NCI-H187 treated with DMSO at 0.1 percent for 48 hours (cell line): ENCODE measurements around the gene USP10.
"Not testable (repeated sequence)": the region's sequence is repeated elsewhere in the genome, so short reads cannot be mapped to it uniquely, and the experiment has no call there.

Experiments used
- DNase-seq: peaks from one replicate; lab custom pipeline; 2025; lab: John Stamatoyannopoulos, UW

USP10 gene

DNA sequence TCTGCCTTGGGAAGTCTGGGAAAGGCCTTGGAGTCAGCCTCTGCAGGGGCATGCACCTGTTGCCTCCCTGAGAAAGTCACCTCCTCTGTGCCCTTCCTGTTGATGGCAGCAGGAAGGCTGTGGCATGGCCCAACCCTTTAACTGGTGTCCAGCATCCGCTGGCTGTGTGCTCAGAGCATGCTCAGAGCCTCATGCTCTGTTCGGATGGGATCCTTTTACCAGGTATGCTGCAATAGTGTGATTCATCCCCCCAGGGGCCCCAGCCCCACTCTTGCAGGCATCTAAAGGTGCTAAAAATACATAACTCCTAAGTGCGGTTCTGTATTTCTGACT, 26.6 kb upstream of the USP10 start:
- no peak for DNase-seq

DNA sequence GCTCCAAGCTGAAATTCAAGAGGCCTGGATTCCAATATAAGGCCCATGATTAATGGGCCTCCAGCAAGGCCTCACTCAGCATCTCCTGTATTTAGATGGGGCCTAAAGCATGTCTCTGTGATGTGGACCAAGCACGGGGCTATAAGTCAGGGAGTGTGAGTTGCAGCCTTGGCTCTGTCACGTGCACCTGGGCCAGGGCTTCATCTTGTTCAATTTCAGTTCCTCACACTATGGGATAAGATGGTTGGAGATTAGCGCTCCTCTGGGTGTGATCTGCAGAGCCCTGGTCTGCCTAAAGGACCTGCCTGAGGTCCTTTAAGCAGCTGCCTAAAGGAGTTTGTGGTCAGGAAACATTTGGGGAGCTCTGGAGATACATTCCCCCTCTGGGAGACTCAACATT, 26.2 kb upstream of the USP10 start:
- no peak for DNase-seq

DNA sequence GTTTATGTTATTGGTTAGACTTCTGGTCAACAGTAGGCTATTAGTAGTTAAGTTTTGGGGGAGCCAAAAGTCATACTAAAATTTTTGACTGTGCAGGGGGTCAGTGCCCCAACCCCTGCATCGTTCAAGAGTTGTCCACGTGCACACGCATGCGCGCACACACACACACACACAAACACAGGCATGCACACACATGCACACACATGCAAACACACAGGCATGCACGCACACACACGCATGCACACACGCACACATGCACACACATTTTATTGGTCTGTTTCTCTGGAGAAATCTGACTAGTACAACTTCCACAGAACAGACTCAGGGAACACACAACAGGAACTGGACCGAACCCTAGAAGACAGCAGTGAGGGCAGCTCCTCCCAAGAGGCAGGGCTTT, 24.4 kb upstream of the USP10 start:
- no peak for DNase-seq

DNA sequence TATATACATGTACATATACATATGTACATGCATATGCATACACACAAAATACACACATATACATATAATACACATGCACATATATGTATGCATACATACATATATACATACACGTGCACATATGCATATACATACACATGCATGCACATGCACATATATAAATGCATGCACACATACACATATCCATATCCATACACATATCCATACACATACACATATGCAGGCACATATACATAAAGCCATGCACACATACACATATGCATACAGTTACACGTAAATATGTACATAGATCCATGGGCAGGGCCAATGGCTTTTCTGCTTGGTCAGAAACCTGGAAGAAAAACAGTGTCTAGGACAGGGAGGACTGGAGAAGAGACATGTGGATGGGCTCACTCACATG, 23.9 kb upstream of the USP10 start:
- DNase-seq = no peak

DNA sequence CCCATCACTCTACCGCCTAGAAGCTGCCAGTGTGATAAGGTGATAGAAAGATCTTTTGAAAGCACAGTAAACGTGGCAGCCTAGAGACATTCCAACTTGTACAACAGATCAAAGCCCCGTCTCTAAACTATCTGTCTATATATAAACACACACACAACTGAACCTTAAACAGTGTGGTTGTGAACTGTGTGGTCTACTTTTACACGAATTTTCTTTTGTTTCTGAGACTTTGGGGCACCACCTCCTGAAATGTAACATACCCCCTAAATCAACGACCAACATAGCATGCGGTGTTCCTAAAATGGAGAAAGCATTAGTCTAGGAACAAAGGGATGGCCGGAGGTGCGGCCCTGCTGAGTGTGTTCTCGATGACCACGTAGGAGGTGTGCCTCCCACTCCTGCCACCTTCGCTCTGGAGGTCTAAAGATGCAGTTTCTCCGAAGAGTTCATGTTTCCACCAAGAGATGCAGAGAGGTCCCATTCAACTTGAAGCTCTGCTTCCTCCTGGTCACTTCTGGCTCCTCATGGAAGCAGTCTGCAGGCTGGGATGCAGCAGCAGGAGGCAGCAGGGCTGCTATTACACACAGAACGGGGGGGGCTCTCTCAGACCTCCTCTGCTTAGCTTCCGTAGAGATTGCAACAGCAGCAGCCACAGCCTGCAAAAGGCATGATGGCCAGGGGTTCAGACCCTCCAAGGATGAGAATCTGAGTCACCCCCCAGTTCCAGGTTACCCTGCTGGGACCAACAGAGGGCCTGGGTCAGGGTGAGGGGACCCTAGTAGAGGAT, 22.6 kb upstream of the USP10 start:
- DNase-seq = no peak

DNA sequence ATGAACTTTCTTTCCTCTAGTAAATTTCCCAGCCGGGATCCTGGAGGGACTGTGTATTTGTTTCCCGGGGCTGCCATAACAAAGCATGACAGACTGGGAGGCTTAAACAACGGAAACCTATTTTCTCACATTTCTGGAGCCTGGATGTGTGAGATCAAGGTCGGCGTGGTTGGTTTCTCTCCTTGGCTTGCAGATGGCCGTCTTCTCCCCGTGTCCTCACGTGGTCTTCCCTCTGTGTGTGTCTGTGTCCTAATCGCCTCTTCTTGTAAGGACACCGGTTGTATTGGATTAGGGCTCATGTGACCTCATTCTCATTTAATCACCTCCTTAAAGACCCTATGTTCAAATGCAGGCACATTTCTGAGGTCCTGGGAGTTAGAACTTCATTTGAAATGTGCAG, 22.0 kb upstream of the USP10 start:
- no peak for DNase-seq

DNA sequence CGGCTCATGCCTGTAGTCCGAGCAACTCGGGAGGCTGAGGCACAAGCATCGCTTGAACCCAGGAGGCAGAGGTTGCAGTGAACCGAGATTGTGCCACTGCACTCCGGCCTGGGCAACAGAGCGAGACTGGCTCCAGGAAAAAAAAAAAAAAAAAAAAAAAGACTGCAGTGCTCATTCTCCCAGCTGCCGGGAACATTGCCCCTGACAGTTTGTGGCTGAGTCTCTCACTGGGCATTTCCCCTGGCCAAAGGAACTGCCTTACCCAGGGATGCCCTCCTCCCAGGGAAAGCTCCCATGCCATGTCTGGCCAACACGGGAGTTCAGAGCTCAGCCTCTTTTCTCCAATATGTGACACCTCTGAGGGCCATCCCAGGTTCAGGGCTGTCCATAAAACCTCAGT, 21.3 kb upstream of the USP10 start:
- no peak for DNase-seq

DNA sequence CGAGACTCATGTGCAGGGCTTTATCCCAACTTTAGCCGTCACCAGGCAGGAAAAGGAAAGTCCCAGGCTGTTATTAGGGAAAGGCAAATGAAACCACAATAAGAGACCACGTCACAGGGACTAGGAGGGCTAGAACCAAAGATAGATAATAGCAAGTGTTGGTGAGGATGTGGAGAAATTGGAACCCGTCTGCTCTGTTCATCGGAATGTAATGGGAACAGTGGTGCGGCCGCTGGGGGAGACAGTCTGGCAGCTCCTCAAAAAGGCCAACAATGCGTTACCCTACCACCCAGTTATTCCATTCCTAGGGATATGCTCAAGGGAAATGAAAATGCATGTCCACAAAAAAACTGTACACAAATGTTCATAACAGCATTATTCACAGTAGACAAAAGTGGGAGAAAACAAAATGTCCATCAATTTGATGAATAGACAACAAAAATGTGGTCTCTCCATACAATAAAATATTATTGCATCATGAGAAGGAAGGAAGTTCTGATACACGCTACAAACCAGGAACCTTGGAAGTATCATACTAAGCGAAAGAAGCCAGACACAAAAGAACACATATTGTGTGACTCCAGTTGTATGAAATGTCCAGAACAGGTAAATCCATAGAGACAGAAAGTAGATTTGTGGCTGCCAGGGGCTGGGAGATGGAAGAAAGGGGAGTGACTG, 19.5 kb upstream of the USP10 start:
- DNase-seq = no peak

DNA sequence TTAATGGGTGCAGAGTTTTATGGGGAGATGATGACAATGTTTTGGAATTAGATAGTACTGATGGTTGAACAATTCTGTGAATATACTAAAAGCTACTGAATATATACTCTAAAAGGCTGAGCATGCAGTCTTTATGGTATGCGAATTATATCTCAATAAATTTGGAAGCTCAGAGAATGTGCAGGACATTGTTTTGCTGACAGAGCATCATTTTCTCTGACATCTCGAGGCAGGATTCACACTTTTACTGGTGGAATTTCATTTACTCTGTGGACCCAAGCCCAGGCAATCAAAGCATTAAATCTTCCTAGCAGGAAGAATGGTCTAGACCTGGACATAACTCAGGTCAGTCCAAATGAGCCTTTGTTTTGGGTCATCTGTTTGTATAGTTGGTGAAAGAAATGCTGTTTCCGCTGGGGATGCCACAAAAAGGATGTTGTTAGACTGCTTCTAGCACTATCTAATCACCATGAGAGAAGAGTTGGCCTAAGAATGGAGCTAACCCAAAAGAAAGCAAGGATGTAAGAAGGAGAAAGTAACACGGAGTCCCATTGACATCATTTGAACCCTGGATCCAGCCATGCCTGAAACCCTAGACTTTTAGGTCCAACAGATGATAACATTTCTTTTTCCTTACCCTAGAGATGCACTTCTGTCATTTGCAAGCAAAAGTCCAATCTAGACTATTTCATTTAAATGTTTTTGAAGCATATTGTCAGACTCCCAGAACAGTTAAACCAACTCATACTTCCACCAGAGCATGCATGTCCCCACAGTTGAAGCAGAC, 18.8 kb upstream of the USP10 start:
- no peak for DNase-seq

DNA sequence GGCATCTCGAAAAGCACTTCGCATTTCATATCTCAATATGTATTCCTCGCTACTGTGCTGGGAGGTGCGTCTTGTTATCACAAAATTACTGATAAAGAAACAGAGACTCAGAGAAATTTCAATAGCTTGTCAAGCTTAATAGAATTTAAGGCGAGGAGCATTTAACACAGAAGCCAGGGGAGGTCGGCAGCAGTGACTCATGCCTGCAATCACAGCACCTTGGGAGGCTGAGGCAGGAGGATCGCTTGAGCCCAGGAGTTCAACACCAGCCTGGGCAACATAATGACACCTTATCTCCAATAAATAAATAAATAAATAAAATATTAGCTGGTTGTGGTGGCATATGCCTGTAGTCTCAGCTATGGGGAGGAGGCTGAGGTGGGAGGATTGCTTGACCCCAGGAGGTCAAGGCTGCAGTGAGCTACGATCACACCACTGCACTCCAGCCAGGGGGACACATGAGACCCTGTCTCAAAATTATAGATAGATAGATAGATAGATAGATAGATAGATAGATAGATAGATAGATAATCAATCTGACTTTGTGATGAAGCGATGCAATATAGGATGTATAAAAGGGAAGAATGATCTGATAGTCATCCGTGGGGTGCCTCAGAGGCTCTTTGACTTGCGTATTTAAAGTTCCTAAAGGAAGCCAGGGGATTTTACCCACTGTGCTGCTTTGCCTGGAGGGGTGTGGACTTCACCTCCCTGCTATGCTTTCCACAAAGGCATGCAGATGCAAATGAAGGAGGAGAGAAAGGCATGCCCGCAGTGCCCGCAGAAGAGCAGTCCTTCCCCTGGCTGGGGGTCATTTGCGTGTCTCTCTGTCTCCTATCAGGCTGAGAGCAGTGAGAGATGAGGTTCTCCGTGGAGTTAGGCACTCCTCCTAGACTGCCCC, 15.9 kb upstream of the USP10 start:
- DNase-seq = no peak

DNA sequence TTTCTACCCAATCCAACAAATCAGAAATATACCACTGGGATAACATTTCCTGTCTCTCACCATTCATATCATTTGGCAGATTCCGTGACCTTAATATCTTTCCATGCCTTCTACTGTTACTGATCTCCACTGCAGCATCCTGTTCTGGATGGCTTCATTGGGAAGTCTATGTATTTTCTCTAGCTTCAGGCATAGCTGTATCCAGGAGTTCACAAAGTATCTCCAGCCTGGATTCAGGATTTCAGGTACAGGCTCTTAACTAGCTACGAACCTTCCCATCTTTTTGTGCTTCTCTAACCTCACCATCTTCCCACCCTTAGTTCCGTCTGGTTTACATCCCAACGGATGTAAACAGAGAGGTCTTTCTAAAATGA, 15.2 kb upstream of the USP10 start:
- DNase-seq = no peak

DNA sequence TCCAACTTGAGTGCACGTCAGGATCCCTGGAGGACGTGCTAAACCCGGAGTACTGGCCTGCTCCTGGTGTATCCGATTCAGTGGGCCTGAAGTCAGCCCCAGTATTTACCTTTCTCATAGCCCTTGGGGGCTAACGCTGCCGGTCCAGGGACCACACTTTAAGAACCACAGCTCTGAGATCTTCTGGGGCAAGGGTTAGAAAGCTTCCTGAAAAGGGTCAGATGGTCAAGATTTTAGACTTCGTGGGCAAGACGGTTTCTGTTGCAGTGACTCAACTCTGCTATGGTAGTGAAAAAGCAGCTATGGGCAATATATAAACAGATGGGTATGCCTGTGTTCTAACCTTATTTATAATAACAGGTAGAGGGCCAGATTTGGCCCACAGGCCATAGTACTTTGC, 14.6 kb upstream of the USP10 start:
- DNase-seq = no peak

DNA sequence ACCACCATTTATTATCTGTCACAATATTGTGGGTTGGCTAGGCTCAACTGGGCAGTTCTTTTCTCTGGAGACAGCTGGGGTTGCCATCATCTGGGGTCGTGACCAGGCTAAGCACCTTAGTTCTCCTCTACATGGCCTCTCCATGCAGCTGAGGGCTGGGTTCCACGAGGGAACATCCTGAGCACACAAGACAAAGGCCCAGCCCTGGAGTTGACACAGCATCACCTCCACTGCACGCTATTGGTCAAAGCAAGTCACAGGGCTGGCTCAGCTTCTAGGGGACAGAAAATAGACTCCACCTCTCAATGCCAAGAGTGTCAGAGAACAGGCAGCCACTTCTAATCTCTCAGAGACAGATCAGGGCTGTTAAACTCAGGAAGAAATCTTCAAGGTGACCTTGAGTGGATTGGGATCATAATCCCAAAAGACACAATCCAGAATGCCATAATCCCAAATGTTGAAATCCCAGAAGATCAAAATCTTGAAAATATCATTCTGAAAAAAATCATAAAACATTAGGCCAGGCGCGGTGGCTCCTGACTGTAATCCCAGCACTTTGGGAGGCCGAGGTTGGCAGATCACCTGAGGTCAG, 13.0 kb upstream of the USP10 start:
- DNase-seq = no peak

DNA sequence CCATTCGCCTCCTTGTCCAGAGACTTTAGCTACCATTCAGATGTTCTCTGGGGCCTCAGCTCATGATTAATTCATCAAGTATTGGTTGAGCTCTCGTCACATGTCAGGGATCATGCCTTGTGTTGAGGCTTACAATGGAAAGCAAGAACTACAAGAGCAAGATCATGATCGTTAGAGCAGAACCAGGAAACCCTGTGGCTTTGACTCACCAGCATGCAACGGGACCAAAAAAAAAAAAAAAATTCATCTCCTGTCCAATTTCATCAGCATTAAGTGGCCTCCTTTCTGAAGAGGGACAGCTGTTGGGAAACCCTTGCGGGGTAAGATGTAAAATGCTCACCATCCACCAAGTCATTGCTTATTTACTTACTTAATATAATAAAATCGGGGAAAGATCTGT, 12.1 kb upstream of the USP10 start:
- no peak for DNase-seq

DNA sequence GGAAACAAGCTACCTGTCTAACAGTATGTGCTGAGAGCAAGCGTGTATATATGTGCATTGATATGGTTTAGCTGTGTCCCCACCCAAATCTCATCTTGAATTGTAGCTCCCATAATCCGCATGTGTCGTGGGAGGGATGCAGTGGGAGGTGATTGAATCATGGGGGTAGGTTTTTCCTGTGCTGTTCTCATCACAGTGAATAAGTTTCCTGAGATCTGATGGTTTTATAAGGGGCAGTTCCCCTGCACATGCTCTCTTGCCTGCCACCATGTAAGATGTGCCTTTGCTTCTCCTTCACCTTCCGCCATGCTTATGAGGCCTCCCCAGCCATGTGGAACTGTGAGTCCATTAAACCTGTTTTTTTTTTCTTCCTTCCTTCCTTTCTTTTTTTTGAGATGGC, 11.6 kb upstream of the USP10 start:
- not testable (repeated sequence) for DNase-seq

DNA sequence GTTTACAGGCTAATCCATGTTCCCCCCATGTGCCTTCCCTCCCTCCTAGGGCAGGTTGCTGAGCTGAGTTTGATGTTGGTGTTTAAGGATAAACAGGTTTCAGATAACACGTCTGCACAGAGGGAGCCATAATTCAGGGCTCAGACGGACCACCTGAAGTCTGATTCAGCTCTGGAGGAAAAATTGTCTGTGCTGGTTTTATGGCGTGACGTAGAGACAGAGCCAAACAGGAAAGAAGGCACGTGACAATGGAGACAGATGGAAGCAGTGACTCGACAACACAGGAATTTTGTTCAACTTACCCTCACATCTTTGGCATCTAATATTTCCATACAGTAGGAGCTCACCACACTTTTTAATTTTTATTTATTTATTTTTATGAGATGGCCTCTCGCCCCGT, 10.7 kb upstream of the USP10 start:
- no peak for DNase-seq

DNA sequence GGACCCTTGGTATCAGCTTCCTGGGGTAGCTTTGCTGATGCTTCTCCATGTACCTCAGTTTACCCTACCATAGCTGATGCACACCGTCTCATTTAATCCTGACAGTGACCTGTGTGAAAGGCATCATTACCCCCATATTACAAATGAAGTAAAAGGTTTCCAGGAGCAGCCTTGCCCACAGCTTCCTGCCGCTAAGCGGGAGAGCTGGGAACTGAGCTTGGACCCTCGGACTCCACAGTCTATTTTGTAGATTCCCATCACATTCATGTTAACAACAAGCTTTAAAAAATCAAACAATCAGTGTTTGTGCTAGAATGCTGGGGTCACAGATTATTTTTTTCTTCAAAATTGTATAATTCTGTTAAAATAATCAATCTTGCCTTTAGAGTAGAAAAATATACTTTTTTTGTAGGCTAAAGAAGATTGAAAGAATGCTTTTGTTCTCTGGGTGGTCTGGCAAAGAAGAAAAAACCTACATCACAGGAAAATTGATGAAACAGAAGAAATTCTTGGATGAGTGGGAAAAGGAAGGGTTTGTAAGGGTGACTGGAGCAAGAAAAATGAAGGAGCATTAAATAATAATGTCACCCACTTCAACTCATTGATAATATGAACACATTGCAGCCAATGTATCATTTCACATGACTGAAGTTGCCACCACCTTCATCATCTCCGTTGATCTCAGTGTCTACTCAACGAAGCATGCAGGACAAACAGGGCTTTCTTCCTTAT, 9.5 kb upstream of the USP10 start:
- no peak for DNase-seq

DNA sequence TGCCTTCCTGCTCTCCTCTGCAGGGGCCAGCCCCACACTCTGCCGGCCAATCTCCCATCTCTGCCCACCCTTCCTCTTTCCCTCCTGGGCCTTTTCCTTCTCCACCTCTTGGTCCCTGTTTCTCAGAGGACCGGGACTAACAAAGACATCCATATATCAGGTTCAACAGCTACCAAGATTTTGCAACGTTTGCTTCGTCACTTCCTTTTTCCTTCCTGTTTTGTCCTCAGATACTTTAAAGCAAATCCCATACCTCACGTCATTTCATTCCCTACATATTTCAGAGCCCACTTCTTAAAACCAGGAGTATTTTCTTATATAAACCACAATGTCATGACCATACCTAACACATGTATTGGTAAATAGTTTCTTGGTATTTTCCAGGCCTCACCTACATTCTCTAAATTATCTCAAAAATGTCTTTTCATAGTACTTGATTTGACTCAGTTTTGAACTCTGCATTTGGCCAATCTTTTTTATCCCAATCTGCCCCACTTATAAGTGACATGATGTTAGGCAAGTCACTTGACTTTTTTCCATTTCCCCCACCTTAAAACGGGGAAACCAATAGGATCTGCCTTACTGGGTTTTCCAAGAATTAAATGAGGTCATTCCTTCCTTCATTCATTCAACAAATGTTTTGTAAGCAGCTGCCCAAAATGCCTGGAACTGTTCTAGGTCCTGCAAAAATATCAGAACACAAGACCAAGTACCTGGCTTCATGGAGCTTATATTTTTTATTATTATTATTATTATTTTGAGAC, 7.2 kb upstream of the USP10 start:
- DNase-seq = no peak

DNA sequence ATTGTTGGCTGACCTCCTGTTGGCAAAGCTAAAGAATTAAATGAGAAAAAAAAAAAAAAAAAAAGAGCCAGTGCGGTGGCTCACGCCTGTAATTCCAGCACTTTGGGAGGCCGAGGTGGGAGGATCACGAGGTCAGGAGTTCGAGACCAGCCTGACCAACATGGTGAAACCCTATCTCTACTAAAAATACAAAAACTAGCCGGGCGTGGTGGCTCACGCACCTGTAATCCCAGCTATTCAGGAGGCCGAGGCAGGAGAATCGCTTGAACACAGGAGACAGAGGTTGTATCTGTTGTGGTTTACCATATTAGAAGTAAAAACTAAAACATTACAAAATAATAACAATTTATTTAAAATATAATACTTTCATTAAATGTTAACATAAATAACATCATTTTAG, 5.9 kb upstream of the USP10 start:
- not testable (repeated sequence) for DNase-seq

DNA sequence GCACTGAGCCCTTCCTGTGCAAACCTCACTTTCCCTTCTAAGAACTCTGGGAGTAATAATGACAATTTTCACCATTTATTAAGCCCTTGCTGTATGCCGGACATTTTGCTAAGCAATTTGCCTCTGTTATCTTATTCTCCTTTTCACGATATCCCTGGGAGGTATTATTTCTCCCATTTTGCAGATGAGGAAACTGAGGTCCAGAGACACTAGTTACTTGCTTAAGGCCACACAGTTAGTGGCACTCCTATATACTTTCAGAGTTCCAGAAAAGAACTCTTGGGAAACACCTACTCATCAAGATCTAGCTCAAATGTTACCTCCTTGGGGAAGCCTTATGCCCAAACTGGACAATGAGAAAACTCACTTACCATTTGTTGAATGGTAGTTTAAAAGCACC, 4.8 kb upstream of the USP10 start:
- DNase-seq = no peak
